GM18867 (cell line): Measurements from ENCODE around the gene SAFB2.
"Not testable (repeated sequence)": the region's sequence is repeated elsewhere in the genome, so short reads cannot be mapped to it uniquely, and the experiment has no call there.

Experiments
- ATAC-seq: cut with Tn5 transposase; IDR thresholded peaks from one replicate; pipeline ENCODE4 v1.9.1; 2021; ENCODE audit warnings: mild to moderate bottlenecking, moderate library complexity; ENCODE audit not compliant: unreplicated experiment

Gene SAFB2

DNA sequence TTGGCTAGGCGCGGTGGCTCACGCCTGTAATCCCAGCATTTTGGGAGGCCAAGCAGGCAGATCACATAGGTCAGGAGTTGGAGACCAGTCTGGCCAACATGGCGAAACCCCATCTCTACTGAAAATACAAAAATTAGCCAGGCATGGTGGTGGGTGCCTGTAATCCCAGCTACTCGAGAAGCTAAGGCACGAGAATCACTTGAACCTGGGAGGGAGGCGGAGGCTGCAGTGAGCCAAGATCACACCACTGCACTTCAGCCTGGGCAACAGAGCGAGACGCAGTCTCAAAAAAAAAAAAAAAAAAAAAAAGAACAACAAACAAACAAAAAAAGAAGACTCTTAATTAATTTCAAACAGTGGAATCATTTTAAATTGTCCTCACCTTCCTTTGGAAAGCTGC, 13.8 kb downstream of the SAFB2 start:
- ATAC-seq = not testable (repeated sequence)

DNA sequence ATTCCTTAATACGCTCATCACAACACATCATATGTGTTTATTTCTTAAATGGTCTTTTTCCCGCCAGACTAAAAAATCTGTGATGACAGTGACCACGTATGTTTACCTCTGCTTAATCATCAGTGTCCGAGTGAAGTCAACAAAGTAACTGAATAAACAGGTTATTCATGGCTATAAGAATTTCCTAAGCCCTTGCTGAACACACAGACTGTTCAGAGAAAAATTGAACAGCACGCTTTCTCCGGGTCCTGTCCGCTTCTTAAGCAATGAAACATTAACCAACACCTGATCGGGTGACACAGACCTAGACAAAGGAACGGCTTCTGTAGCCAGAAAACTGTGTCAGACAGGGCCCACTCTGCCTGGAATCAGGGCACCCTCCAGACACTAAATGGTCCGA, 14.3 kb downstream of the SAFB2 start:
- ATAC-seq = no peak

DNA sequence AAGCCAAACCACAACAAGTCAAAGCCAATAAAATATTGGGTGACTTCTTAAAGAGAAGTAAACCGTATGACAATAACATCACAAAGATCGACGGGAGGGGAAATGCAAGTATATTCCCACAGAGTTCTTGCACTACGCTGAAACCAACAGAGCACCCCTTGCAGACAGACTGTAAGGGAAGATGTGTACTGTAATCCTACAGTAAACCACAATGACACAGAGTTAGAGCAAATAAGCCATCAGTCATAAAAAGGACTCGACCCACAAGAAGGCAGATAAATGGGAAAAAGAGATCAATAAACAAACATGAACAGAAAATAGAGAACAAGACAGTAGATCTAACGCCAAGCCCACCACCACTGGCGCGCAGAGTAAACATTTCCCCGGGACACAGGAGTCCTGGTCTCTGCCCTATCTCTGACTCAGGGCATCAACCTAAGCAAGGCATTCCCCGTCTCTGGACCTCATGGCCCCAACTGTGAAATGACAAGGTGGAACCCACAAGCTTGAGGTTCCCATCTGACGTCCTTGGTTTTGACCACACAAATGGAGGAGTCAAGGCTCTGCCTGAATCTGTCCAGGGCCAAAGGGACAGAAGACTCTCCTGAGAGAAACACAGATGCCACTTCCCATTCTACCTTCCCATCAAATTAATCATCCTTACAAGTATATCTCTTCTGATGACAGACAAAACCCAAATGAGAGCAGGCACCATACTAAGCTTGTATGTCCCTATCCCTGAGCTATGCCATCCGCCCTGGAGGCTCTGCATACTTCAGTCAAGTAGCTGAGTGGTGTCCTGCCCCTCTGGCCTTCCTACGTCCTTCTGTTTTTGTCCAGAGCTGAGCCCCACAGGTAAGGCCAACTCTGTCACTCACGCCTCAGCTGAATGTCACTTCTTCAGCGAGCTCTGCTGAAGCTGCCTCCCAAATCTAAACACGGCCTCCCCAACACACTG, 15.0 kb downstream of the SAFB2 start:
- no peak for ATAC-seq

- ATAC-seq = no peak
Observed at GRCh38 chr19:5605362-5605761, 17.2 kb downstream of the SAFB2 start.

DNA sequence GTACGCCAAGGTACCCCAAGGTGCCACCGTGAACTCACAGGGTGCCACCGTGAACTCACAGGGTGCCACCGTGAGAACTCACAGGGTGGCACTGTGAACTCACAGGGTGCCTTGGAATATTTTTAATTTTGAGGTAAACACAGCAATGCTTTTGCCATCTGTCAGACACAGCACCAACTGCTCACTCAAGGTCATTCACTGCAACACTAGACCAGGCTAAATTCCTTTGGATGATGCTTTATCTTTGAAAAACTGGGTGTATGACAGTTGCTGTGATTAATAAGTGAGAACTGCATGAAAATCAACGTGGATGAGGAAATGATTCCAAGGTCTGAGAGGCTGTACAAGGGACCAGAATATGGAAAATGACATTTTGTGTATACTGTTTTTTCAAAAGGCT, 18.9 kb downstream of the SAFB2 start:
- ATAC-seq = no peak

- ATAC-seq = no peak
Observed at GRCh38 chr19:5600797-5601196, 21.8 kb downstream of the SAFB2 start.

GRCh38 chr19:5595745-5596144, 26.8 kb downstream of the SAFB2 start:
- ATAC-seq = no peak

DNA sequence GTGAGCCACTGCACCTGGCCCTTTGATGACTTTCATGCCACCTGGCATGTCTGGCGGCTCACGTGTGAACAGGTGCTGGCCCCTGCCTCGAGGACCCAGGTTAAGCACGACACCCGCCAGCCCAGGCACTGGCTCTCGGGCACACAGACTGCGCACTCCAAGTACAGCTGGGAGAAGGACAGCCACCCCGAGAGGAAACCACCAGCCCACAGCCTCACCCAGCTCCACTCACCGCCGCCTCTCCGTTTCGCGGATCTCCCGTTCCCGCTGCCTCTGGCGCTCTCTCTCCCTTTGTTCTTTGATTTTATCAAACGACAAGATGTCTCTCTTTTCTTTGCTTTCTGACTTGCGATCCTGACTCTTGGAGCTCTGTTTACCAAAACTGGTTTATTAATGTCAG, 27.4 kb downstream of the SAFB2 start:
- ATAC-seq = no peak

DNA sequence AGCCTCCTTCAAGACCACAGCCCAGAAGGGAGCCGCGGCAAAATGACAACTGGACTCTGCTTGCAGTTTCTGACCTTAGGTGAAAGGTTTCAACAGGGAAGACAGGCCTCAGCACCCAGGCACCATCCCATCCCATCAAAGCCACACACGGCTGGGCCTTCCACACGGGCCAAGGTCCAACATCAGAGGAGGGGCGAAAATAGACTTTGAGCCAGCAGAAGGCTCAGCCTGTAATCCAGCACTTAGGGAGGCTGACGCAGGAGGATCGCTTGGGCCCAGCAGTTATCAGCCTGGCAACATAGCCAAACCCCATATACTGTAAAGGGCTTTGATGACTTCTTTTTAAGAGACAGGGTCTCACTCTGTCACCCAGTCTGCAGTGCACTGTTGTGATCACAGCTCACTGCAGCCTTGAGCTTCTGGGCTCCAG, 28.0 kb downstream of the SAFB2 start:
- ATAC-seq = no peak

DNA sequence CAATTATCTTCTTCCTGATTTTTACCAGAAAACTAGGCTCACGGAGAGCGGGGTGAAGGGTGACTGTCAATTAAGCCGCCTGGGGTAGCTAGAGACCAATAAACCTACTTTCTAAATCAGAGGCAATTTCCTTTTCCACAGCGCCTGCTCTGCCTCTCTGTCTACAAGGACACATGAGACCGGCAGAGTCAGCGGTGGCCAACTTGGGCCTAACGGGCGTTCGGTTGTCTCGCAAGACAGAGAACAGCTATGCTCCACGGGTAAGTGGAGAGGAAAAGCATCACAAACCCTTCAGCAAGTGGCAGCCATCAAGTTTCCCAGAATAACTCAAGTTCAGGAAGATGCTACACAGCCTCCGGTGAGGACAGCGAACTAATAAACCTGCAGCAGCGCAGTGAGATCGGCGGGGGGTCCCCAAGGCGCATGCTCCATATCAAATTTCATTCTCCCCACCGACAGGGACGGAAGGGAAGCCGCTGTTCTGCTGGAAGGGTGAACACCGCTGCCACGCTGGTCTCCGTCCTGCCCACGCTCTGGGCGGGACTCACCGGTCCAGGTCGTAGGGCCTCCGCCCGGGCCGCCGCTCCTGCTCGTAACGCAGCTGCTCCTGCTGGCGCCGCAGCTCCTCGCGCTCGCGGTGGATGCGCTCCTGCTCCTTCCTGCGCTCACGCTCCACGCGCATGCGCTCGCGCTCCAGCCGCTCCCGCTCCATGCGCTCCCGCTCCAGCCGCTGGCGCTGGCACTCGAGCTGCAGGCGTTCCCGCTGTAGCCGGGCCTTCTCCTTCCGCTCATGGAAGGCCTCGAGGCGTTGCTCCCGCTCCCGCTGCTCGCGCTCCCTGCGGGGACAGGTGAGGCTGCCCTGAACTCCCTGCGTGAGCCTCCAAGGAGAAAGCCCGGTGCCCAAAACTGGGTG, 29.0 kb downstream of the SAFB2 start:
- ATAC-seq = no peak

GRCh38 chr19:5592531-5593342, 29.8 kb downstream of the SAFB2 start:
- ATAC-seq = no peak

DNA sequence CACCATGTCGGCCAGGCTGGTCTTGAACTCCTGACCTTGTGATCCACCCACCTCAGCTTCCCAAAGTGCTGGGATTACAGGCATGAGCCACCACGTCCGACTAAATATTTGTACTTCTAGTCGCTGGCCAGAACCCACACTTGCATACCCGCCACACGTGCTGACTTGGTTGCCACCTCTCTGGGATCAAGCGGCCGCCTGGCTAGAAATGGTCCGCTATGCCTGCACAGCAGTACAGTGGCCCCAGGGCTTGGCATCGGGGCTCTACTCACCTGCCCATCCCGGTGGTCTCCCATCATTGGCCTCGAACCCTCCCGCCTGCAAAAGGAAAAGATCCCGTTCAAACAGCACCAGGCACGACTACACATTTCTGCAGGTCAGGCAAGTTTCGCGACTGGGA, 31.1 kb downstream of the SAFB2 start:
- no peak for ATAC-seq

DNA sequence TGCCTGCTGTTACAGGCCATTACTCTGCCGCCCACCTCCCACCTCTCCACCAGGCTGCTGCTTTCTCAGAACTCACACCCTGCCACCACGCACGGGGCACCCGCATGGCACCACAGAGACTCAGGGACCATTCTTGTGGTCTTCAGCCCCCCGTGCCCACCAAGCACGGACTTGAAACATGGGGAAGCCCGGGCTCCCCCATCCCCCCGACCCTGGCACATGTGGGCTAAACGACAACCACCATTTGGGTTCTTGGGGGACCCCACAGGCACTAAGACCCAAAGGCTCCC, 31.8 kb downstream of the SAFB2 start:
- no peak for ATAC-seq

DNA sequence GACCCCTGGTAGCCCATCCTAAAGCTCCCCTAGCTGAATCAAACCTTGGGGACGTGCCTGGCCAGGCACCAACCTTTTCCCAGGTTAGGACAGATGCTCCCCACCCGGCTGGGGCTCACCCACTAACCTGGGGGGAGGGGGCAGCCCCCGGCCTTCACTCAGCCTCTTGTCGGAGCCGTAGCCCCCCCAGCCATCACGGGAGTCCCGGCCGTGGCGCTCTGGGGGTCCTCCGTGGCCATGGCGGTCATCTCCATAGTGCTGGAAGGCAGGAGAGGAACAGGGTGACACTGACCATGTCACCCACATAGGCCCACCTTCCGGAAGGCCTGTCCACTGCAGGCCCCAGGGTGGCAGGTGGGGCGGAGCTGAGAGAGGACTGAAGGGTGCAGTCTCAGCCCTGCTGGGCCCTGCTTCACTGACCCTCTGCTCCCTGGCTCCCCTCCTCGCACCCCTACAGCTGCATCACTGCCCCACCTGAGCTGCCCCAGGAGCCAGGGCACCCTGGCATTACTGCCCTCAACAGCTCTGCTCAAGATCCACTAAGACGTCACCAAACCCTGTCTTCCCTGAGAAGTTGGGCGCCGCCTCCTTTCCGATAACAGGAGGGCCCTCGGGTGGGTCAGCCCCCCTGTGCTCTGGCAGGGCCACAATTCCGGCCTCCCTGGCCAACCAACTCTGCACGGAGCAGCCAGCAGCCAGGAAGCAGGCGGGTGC, 32.3 kb downstream of the SAFB2 start:
- ATAC-seq = no peak

- ATAC-seq = no peak
Observed at GRCh38 chr19:5588906-5589676, 33.5 kb downstream of the SAFB2 start.

- ATAC-seq = no peak
Observed at GRCh38 chr19:5588441-5588840, 34.1 kb downstream of the SAFB2 start.

DNA sequence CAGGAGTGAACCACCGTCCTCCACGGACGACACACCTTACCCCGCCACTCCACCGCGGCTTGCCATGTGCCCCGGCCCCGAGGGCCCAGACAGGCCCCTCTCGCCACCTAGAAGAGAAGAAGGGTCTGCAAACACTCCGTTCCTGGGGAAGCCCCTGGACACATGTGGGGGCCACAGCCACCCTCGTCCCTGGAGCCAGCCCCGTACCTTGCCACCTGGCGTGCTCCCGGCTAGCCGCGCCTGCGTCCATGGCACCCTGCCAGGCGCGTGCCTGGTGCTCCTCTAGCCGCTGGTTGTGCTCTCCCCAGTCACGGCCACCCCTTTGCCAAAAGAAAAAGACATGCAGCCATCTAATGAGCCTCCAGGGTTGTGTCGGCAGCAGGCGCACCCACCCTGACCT, 34.9 kb downstream of the SAFB2 start:
- ATAC-seq = no peak

DNA sequence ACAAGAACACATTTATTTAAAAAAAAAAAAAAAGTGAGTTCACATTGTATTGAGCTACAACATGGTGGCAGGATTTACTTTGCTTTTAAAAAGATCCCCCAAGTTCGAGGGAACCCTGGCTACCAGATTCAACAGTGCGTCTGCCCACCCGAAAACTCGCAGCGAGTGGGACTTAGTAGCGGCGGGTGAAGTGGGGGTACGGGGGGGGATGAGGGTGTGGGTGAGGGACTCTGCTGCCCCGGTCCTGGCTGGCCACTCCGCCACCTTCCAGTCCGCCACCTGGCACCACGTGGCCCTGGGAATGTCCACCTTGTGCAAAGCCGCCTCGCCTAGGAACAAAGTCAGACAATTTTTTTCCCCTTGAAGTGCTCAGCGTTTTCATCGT, 35.5 kb downstream of the SAFB2 start:
- no peak for ATAC-seq

DNA sequence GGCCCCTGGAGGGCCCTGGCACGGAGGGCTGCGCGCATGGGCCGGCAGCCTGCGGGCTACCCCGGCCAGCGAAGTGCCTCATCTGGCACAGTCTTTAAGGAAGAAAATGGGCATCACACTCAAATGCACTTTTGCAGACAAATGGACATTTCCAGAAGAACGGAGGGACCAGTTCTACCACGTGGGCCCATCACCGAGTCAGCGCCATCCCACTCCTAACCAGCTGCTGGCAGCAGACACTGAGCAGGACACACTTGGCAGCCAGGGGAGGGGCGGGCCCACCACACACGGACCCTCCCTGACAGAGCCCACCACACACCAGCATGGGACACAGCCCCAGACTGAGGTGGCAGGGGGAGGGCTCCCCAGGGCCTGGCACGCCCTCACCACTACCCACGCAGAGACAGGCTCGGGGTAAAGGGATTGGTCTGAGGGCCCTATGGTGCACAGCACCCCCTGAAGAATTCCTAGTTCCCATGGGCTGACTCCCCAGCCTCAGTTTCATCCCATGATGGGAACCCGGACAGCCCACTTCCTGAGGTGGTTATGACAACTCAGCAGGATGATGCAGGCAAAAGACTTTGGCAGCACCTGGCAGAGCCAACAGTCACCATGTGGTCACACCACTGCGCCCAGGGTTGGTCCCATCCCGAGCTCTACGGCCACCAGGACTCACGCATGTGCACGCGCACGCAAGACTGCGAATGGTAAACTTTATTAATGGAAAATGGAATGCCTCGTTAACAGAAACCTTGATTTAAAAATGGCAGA, 36.1 kb downstream of the SAFB2 start:
- no peak for ATAC-seq
